Measurements from ENCODE around the gene PIP5K1A.

- TF ChIP-seq EZH2phosphoT487 (IDR thresholded peaks at IDR 0.05; ENCODE audit: insufficient read depth, low read depth), result no peak
- no peak for TF ChIP-seq EZH2 (IDR thresholded peaks at IDR 0.05; ENCODE audit: insufficient read depth, poor library complexity, severe bottlenecking)
These were observed 88.4 kb downstream of the PIP5K1A start for GRCh38 chr1:151286619-151287340.
